ENCODE results near the gene TMEM258. TPM values are rescaled to one million over a fixed set of nuclear protein-coding genes. Genes with fewer than 3 reads are reported as not detected.

TMEM258 gene
- total RNA-seq, 1 experiment from 2014 or later: 201 TPM

GRCh38 chr11:61778920-61779650, 13.3 kb downstream of the TMEM258 start:
- H3K4me2 ChIP-seq (ENCODE audit: insufficient read depth, insufficient read length, low read length): no peak overlapping the region
- no peak overlapping the region for H2AK5ac ChIP-seq (ENCODE audit: insufficient read length, low read length)
- H4K5ac ChIP-seq (ENCODE audit: insufficient read length, low read depth, low read length): no peak overlapping the region
- H4K91ac ChIP-seq (ENCODE audit: insufficient read length, low read depth, low read length): no peak overlapping the region
- DNase-seq: peak; percentile 28
- H3K27me3 ChIP-seq (ENCODE audit: insufficient read depth, low read length): no peaks in the 10 kb centered on the region
- no peak overlapping the region for H3K4me3 Mint-ChIP-seq
- no peak overlapping the region for H3T11ph ChIP-seq (ENCODE audit: low read length)
- H3K4ac ChIP-seq (ENCODE audit: low read depth, low read length): no peak overlapping the region
- peak overlapping the region in 2 of 3 experiments; percentile 22 to 76; a peak in 4 of 7 replicates for H3K27ac Mint-ChIP-seq
- no CpG with 5 or more reads among the region's 24 CpGs for WGBS (ENCODE audit: extremely low coverage, insufficient read length, low lambda C conversion rate)
- H2AFZ ChIP-seq (ENCODE audit: low read length): no peak overlapping the region
- no peak overlapping the region for H3K56ac ChIP-seq (ENCODE audit: insufficient read length, low read depth, low read length)
- no peaks in the 10 kb centered on the region for H3K9me3 ChIP-seq (ENCODE audit: control insufficient read depth, low read depth, low read length)
- no peak for TF ChIP-seq CTCF (conservative IDR thresholded peaks at IDR 0.05)
- H4K20me1 ChIP-seq (ENCODE audit: control insufficient read depth, insufficient read depth, insufficient read length): no peaks in the 10 kb centered on the region
- no peaks in the 10 kb centered on the region for H3K79me2 ChIP-seq (ENCODE audit: insufficient read depth, low read length)
- H2BK15ac ChIP-seq (ENCODE audit: low read depth, low read length): no peak overlapping the region
- H3K36me3 Mint-ChIP-seq (ENCODE audit: insufficient read depth in 1 of 3, low read depth in 3 of 3): peaks cover 6 to 26% (median 18%) of the 10 kb centered on the region in 3 experiments
- no peaks in the 10 kb centered on the region for H3K23me2 ChIP-seq (ENCODE audit: insufficient read length, low read depth, low read length, poor library complexity, severe bottlenecking)
- H3K9ac ChIP-seq (ENCODE audit: extremely low read depth, insufficient read length, low read length): no peak overlapping the region
- peaks cover 2% of the 10 kb centered on the region; the same call in 1 of the 2 replicates for H3K27me3 Mint-ChIP-seq (ENCODE audit: low read depth)
- H3K4me1 ChIP-seq (ENCODE audit: insufficient read depth, low read length): no peaks in the 10 kb centered on the region
- no peak overlapping the region for H3K23ac ChIP-seq (ENCODE audit: insufficient read length, low read depth, low read length)
- no peak overlapping the region; the same call in 1 of the 2 replicates for H3K14ac ChIP-seq (ENCODE audit: insufficient read depth, low read length)
- H3K79me1 ChIP-seq (ENCODE audit: insufficient read depth, low read depth, low read length, poor library complexity, severe bottlenecking): no peaks in the 10 kb centered on the region
- no peak overlapping the region for H3K18ac ChIP-seq (ENCODE audit: insufficient read length, low read depth, low read length)
- H2BK12ac ChIP-seq (ENCODE audit: insufficient read length, low read depth, low read length): no peak overlapping the region
- no peak overlapping the region for H4K8ac ChIP-seq (replicated peaks; ENCODE audit: insufficient read length, low read depth, low read length)
- peaks cover 20 to 22% of the 10 kb centered on the region in 2 experiments for H3K4me1 Mint-ChIP-seq
- H2BK120ac ChIP-seq (ENCODE audit: low read depth, low read length, poor library complexity, severe bottlenecking): no peak overlapping the region
- H2BK5ac ChIP-seq (ENCODE audit: insufficient read length, low read length): no peak overlapping the region
- H3K9me3 Mint-ChIP-seq: peaks cover 0 to 5% of the 10 kb centered on the region in 2 experiments; a peak in 2 of 5 replicates
- no peak overlapping the region for H2BK20ac ChIP-seq (ENCODE audit: low read depth, low read length, poor library complexity, severe bottlenecking)
- H3K27ac ChIP-seq (ENCODE audit: insufficient read length, low read depth, low read length): no peak overlapping the region
